Stimulated activated effector memory CD8-positive, alpha-beta T cell treated with anti-CD3 and anti-CD28 coated beads, Interleukin-12 subunit alpha, Interleukin-12 subunit beta, amount 100 ng/mL, for 72 hours (primary cell): Measurements from ENCODE around the gene QRICH2.
"Not testable (repeated sequence)": the region's sequence is repeated elsewhere in the genome, so short reads cannot be mapped to it uniquely, and the experiment has no call there.

Source experiments
- ATAC-seq: fragments of 150-1000 bp; cut with Tn5 transposase; 2 replicates; pipeline ENCODE4 v1.10.0; 2021
- DNase-seq, 2 donors: peaks; one replicate each; pipeline ENCODE4 v3.0.0; 2021 to 2022; ENCODE audit warnings: low spot score in 2 of 2
- H3K27ac Mint-ChIP-seq: one replicate; pipeline ENCODE4 v1.8.0; 2022; ENCODE audit warnings: mild to moderate bottlenecking, mixed read lengths
- H3K36me3 Mint-ChIP-seq: one replicate; pipeline ENCODE4 v1.8.0; 2022; ENCODE audit warnings: mild to moderate bottlenecking, mixed read lengths
- H3K4me1 Mint-ChIP-seq: one replicate; pipeline ENCODE4 v1.8.0; 2022; ENCODE audit warnings: mixed read lengths
- H3K4me3 Mint-ChIP-seq: one replicate; pipeline ENCODE4 v1.8.0; 2022; ENCODE audit warnings: mild to moderate bottlenecking, mixed read lengths
- H3K9me3 Mint-ChIP-seq: one replicate; pipeline ENCODE4 v1.8.0; 2022; ENCODE audit warnings: mixed read lengths

Gene QRICH2

GRCh38 chr17:76307966-76308338 is at the start of gene QRICH2:
Gene QRICH2 (minus strand): TSS chr17:76308276. CDS start chr17:76307998, 278 bp downstream.
- no peak within 1 kb of the TSS for H3K4me3 Mint-ChIP-seq
- H3K9me3 Mint-ChIP-seq = no peaks in the 10 kb centered on the region
- ATAC-seq = no peak
- no peaks in the 10 kb centered on the region for H3K4me1 Mint-ChIP-seq
- no peak within 1 kb of the TSS for H3K27ac Mint-ChIP-seq
- DNase-seq = no peak
- peaks cover 27% of the 10 kb centered on the region for H3K36me3 Mint-ChIP-seq

- Mint-ChIP-seq H3K27ac (no peak overlapping the region), H3K4me3 (no peak overlapping the region), H3K9me3 (no peaks in the 10 kb centered on the region), H3K4me1 (peaks cover 23% of the 10 kb centered on the region), H3K36me3 (peaks cover 6% of the 10 kb centered on the region)
- ATAC-seq (no peak), DNase-seq (no peak)
These were observed 49.6 kb upstream of the QRICH2 start for GRCh38 chr17:76357597-76358158.

- Mint-ChIP-seq H3K4me3 (no peak overlapping the region), H3K27ac (no peak overlapping the region), H3K9me3 (no peaks in the 10 kb centered on the region), H3K4me1 (peaks cover 27% of the 10 kb centered on the region), H3K36me3 (peaks cover 6% of the 10 kb centered on the region)
- ATAC-seq = no peak
- DNase-seq = no peak
These were observed 48.9 kb upstream of the QRICH2 start for GRCh38 chr17:76356803-76357456.

- H3K4me3 Mint-ChIP-seq = peak overlapping the region; percentile 92
- ATAC-seq (peak; percentile 19), DNase-seq (no peak)
- H3K36me3 Mint-ChIP-seq = peaks cover 12% of the 10 kb centered on the region
- peak overlapping the region; percentile 99 for H3K27ac Mint-ChIP-seq
- H3K9me3 Mint-ChIP-seq = no peaks in the 10 kb centered on the region
- peaks cover 36% of the 10 kb centered on the region for H3K4me1 Mint-ChIP-seq
These were observed 46.8 kb upstream of the QRICH2 start for GRCh38 chr17:76354747-76355310.

- Mint-ChIP-seq H3K27ac (peak overlapping the region; percentile 99), H3K36me3 (peaks cover 12% of the 10 kb centered on the region), H3K4me1 (peaks cover 36% of the 10 kb centered on the region), H3K9me3 (no peaks in the 10 kb centered on the region), H3K4me3 (peak overlapping the region; percentile 92)
- no peak for DNase-seq
- ATAC-seq = no peak
These were observed 46.2 kb upstream of the QRICH2 start for GRCh38 chr17:76354317-76354729.

GRCh38 chr17:76353599-76354316 is 45.7 kb upstream of the QRICH2 start, which contains the start of gene PRPSAP1:
Gene PRPSAP1 (minus strand): TSS chr17:76353916. CDS start chr17:76353703, 213 bp downstream.
- peak; percentile 76 to 94 for DNase-seq
- ATAC-seq = peak; percentile 97
- Mint-ChIP-seq H3K4me1 (peaks cover 36% of the 10 kb centered on the region), H3K4me3 (peak within 1 kb of the TSS; percentile 92), H3K27ac (peak within 1 kb of the TSS; percentile 99), H3K36me3 (peaks cover 12% of the 10 kb centered on the region), H3K9me3 (no peaks in the 10 kb centered on the region)

GRCh38 chr17:76353004-76353598 is 45.0 kb upstream of the QRICH2 start:
- Mint-ChIP-seq H3K9me3 (no peaks in the 10 kb centered on the region), H3K4me3 (peak overlapping the region; percentile 92), H3K27ac (peak overlapping the region; percentile 81), H3K36me3 (peaks cover 12% of the 10 kb centered on the region), H3K4me1 (peaks cover 36% of the 10 kb centered on the region)
- DNase-seq (peak; percentile 6 to 63), ATAC-seq (peak; percentile 9)

GRCh38 chr17:76351526-76352071 is 43.5 kb upstream of the QRICH2 start:
- Mint-ChIP-seq H3K9me3 (no peaks in the 10 kb centered on the region), H3K36me3 (peaks cover 26% of the 10 kb centered on the region), H3K4me3 (peak overlapping the region; percentile 92), H3K4me1 (peaks cover 31% of the 10 kb centered on the region), H3K27ac (no peak overlapping the region)
- no peak for ATAC-seq
- DNase-seq = no peak

- Mint-ChIP-seq H3K9me3 (no peaks in the 10 kb centered on the region), H3K27ac (no peak overlapping the region), H3K4me3 (no peak overlapping the region), H3K36me3 (peaks cover 38% of the 10 kb centered on the region), H3K4me1 (peaks cover 31% of the 10 kb centered on the region)
- DNase-seq = no peak
- no peak for ATAC-seq
These were observed 42.4 kb upstream of the QRICH2 start for GRCh38 chr17:76350463-76350862.

- H3K9me3 Mint-ChIP-seq, ATAC-seq, H3K4me3 Mint-ChIP-seq, H3K4me1 Mint-ChIP-seq, DNase-seq, H3K27ac Mint-ChIP-seq: not testable (repeated sequence)
- peaks cover 67% of the 10 kb centered on the region for H3K36me3 Mint-ChIP-seq
These were observed 38.9 kb upstream of the QRICH2 start for GRCh38 chr17:76346936-76347335.

- Mint-ChIP-seq H3K27ac (peak overlapping the region; percentile 56), H3K4me1 (no peaks in the 10 kb centered on the region), H3K4me3 (no peak overlapping the region), H3K36me3 (peaks cover 75% of the 10 kb centered on the region), H3K9me3 (no peaks in the 10 kb centered on the region)
- DNase-seq (no peak), ATAC-seq (no peak)
These were observed 37.4 kb upstream of the QRICH2 start for GRCh38 chr17:76345377-76345974.

- ATAC-seq = no peak
- Mint-ChIP-seq H3K27ac (no peak overlapping the region), H3K4me3 (no peak overlapping the region), H3K4me1 (no peaks in the 10 kb centered on the region), H3K36me3 (peaks cover 71% of the 10 kb centered on the region), H3K9me3 (no peaks in the 10 kb centered on the region)
- DNase-seq = no peak
These were observed 35.0 kb upstream of the QRICH2 start for GRCh38 chr17:76343106-76343505.

GRCh38 chr17:76341301-76341700 is 33.2 kb upstream of the QRICH2 start:
- peaks cover 54% of the 10 kb centered on the region for H3K36me3 Mint-ChIP-seq

GRCh38 chr17:76337413-76337777 is 29.3 kb upstream of the QRICH2 start:
- no peak for ATAC-seq
- peaks cover 24% of the 10 kb centered on the region for H3K36me3 Mint-ChIP-seq
- no peak for DNase-seq
- H3K4me1 Mint-ChIP-seq = peaks cover 6% of the 10 kb centered on the region
- no peak overlapping the region for H3K4me3 Mint-ChIP-seq
- no peak overlapping the region for H3K27ac Mint-ChIP-seq
- H3K9me3 Mint-ChIP-seq = no peaks in the 10 kb centered on the region

More at GRCh38 chr17:76341301-76341700, 33.2 kb upstream of the QRICH2 start:
- Mint-ChIP-seq H3K4me3 (no peak overlapping the region), H3K4me1 (no peaks in the 10 kb centered on the region), H3K9me3 (no peaks in the 10 kb centered on the region), H3K27ac (no peak overlapping the region)
- ATAC-seq (no peak), DNase-seq (no peak)
